ENCODE measurements around the gene KCNK16.
"Not testable (repeated sequence)": the region's sequence is repeated elsewhere in the genome, so short reads cannot be mapped to it uniquely, and the experiment has no call there.

KCNK16 gene

GRCh38 chr6:39304951-39305350 lies 17.6 kb downstream of the KCNK16 start:
- DNase-seq = no peak

DNA sequence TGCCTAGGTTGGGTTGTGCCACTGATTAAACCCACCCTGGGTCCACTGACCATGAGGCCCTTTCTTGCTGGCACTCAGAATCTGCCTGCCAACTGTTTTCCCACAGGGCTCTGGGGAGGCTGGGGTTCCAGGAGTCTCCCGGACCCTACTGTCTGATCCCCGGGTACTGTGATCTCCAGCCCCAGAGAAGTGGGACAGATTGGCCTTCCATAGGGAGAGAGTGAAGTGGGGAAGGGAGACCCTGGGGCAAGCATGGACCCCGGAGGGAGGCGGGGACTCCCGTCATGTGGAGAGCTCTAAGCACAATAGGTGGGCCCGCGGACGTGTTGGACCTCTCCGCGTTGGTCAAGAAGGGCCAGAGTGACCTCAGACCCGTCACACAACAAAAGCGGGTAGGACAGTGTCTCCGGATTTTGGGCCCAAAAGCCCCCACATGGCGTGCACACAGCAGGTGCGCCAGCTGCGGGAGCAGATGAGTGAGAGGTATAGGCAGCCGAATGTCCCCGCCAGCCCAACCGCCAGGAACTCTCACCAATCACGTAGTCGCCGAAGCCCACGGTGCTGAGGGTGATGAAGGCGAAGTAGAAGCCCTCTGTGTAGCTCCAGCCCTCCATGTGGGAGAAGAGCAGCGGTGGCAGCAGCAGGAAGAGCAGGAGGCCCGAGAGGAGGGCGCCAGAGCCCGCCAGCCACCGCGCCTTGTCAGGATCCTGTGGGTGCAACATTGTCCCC lies 18.9 kb downstream of the KCNK16 start:
- no peak for DNase-seq

GRCh38 chr6:39302669-39303424 lies 19.7 kb downstream of the KCNK16 start:
- DNase-seq = peak; percentile 88

DNA sequence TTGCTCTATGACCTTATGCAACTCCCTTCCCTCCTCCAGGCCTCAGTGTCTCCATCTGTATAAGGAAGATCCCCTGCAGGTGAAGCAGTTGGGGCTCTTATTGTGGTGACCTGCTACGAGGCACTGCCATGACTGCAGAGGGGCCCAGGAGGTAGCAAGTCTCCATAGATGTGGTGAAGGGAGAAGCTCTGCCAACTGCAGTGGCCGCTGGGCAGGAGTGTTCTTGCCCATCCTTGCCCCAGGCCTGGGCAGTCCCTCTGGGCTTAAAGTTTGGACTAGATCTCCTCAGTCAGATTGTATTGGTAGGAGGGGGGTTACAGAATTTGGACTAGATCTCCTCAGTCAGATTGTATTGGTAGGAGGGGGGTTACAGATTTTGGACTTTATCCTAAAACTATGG lies 20.5 kb downstream of the KCNK16 start:
- DNase-seq = no peak

DNA sequence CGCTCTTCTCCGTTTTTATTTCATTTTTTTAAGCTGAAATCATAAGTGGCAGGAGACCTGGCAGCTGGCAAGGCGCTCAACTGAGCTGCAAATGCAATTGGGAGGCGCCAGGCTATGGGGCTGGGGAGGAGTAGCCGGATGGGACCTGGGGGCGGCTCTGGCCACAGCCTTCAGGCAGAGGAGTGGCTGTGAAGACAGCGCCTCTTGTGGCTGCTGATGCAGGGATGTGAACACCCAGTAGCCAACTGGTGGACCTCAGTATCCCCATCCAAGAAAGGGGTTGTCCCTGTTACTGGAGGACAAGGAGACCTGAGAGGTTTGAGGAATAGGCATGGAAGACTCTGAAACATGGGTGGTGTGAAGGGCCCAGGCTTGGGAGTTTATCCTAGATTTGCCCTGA lies 20.9 kb downstream of the KCNK16 start:
- no peak for DNase-seq

DNA sequence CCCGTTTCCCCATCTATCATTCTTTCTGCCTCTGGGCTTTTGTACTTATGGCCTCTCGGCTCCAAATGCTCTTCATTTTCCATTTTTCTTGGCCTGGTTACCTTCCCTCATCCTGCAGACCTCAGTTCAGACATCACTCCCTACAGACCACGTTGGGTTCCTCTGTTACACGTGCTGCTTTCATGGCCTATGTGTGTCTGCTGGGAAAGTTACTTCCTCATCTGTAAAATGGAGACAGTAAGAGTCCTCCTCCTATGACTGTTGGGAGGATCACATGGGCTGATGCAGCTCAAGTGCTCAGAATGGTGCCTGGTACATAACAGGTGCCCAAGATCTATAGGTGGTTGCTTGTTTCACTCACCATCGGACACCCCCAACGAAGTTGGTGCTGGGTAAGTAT lies 21.8 kb downstream of the KCNK16 start:
- DNase-seq = no peak

- no peak for DNase-seq
Observed at GRCh38 chr6:39298061-39298460, 24.4 kb downstream of the KCNK16 start.

- DNase-seq = no peak
Observed at GRCh38 chr6:39296745-39297640, 25.5 kb downstream of the KCNK16 start.

- DNase-seq = peak; percentile 59
Observed at GRCh38 chr6:39295611-39296011, 26.9 kb downstream of the KCNK16 start.

DNA sequence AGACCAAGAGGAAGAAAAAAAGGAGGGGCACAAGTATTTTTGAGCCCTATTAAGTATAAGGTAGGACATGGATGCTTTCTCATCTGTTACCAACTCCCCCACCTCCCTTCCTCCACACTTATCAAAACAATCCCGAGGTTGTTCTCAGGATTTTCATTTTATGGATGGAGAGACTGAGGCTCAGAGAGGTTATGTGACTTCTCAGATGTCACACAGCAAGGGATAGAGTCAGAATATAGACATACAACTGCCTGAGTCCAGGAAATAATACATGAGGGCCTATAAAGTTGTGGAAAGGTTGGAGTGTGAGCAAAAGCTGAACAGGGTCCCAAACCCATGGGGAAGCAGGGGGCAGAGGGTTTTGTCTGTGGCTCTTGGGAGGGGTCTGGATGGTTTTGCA lies 27.6 kb downstream of the KCNK16 start:
- DNase-seq = no peak

DNA sequence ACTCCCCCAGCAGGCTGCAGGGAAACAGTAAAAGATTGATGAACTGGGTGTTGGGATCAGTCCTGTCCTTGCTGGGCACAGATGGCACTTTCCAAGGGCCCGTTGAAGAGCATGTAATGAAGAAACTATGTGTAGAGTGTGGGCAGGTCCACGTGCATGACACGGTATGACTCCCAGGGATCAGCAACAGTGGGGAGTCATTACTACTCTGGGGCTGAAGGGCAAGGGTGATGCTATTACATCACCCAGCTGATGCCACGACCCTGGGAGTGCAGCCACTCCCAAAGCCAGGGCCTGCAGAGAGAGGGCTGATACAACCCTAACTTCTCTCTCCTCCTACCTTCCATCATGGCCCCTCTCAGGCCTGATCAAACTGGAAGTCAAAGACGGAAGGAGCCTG lies 28.4 kb downstream of the KCNK16 start:
- DNase-seq = no peak

DNA sequence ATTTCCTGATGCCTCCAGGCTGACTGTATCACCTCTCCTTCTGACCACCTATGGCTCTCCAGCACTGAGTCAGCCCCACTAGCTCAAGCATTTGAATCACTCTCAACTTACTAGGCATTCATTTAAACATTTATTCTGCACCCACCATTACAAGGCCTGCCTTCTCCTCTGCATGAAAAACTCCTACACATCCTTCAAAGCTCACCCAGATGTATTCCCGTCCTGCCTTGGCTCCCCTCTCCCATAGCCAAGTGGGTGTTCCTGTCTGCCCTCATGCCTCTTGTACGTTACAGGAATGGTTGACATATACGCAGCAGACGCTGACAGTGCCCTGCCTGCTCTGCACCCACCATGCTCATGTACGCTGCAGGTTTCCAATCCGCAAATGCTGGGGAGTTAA lies 29.9 kb downstream of the KCNK16 start:
- DNase-seq = no peak

- no peak for DNase-seq
Observed at GRCh38 chr6:39289490-39289889, 33.0 kb downstream of the KCNK16 start.

DNA sequence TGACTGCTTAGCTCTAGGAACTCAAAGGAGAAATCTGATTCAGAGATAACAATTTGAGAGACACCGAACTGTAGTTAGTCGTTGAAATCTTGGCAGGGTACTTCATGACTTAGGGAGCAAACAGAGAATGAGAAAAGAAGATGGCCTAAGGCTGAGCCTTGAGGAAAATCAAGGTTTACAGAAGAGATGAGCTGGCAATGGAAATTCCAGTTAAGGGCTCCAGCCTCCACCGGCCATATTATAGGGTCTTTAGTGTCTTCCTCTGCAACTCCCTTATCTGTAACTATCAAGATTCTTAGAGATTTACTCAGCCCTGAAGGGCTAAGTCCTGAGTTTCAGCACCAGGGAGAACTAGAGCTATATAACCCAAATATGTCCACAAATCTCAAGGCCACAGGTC lies 34.9 kb downstream of the KCNK16 start:
- no peak for DNase-seq

DNA sequence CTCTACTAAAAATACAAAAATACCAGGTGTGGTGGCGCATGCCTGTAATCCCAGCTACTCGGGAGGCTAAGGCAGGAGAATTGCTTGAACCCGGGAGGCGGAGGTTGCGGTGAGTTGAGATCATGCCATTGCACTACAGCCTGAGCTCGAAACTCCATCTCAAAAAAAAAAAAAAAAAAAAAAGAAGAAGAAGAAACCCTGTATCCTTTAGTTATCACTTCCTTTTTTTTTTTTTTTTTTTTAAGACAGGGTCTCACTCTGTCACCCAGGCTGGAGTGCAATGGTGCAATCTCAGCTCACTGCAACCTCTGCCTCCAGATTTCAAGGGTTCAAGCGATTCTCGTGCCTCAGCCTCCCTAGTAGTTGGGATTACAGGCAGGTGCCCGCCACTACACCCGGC lies 35.9 kb downstream of the KCNK16 start:
- DNase-seq = not testable (repeated sequence)

- no peak for DNase-seq
Observed at GRCh38 chr6:39282774-39283173, 39.7 kb downstream of the KCNK16 start.

DNA sequence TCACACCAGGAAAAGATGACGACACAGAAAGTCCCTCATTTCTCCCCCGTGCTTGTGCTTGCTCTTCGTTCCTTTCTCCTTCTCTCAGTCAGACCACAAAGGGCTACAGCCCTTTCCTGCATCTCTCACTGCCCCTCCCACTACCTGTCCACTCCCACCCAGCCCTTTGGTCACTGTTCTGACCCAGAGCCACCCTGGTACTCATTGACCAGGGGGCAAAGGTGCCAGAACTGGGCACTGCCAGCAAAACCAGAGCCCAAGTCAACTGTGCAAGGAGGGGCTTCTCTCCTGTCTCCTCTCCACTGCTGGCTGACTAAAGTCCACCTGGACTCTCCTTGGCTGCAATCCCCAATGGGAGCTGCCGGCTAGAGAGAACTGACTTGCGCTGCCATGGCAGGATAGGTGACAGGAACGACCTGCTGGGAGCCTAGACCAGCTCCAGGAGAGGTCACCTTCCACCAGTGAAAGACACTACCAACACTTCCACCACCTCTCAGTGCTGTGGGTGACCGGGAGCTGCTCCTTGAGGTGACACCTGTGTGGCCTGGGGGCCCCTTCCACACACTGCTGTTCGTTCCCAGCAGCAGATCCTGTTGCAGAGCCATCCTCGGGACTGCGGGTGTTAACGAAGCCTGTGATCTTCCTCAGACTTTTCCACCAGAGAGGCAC lies 41.1 kb downstream of the KCNK16 start:
- DNase-seq = no peak

- no peak for DNase-seq
Observed at GRCh38 chr6:39280247-39280731, 42.2 kb downstream of the KCNK16 start.

- DNase-seq = no peak
Observed at GRCh38 chr6:39279539-39279938, 43.0 kb downstream of the KCNK16 start.

DNA sequence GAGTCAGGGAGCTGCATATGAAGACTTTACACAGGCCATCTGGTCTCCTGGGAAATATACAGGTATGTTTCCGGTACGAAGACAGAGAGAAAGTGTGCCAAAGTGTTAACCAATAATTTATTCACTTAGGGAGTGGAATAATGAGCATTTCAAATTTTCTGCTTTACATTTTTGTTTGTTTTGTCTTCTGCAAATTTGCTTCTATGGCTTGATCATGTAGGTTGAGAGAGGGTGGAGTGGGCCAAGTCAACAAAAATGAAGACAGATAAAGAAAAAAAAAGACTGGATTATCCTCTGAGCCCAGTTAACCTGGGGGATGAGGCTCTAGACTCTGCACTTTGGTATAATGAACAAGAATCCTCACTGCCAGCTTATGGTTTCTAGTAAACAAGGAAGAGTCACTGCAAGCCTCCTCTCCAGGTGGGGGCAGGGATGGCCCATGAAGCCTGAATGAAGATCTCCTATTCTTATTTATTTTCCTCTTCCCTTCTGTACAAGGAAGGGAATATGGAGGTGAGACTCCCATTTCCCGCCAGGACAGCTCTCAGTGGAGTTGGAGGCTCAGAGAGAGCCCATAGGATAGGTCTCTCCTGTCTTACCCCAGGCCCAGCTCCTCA lies 46.0 kb downstream of the KCNK16 start:
- no peak for DNase-seq

DNA sequence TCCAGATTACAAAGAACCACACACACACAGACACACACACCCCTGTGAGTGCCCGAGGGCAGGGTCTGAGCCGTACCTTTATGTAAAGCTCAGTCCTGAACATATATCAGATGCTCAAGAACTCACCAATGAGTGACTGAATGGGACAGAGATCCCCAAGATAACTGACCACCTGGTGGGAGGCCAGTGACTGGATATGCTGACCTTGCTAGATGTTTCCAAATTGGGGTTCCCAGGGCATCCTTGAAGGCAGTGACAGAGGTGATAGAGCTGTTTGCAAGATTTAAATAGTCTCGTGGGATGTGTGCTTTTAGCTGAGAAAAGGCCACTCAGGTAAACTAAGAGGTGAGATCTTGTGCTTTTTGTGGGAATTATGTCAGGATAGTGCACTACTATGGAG lies 47.6 kb downstream of the KCNK16 start:
- DNase-seq = no peak

GRCh38 chr6:39274471-39274870 lies 48.0 kb downstream of the KCNK16 start:
- DNase-seq = no peak

Measured in NCI-H510A treated with DMSO at 0.1 percent for 48 hours (cell line).